Sigmoid colon (tissue), 4 donors: ENCODE data around the gene PTGDR2.

Experiments used
- CTCF ChIP-seq, 4 experiments: fragments of 450-650 bp in 3 of 4; fragments of 200-600 bp in 1 of 4; IDR thresholded peaks; one replicate each; pipeline ENCODE4 v1.5.1; 2016 to 2019; ENCODE audit warnings: antibody characterized with exemption in 4 of 4, mild to moderate bottlenecking in 3 of 4, moderate library complexity in 2 of 4
- POLR2A ChIP-seq, 2 donors: fragments of 450-650 bp; IDR thresholded peaks; one replicate each; pipeline ENCODE4 v1.6.1; 2016; ENCODE audit warnings: antibody characterized with exemption in 2 of 2, mild to moderate bottlenecking in 2 of 2, moderate library complexity in 2 of 2
- POLR2AphosphoS5 ChIP-seq, 4 donors: sonication (generic); formaldehyde crosslinking; IDR thresholded peaks; one replicate each; pipeline ENCODE4 v1.6.1; 2017; ENCODE audit warnings: antibody characterized with exemption in 4 of 4

DNA sequence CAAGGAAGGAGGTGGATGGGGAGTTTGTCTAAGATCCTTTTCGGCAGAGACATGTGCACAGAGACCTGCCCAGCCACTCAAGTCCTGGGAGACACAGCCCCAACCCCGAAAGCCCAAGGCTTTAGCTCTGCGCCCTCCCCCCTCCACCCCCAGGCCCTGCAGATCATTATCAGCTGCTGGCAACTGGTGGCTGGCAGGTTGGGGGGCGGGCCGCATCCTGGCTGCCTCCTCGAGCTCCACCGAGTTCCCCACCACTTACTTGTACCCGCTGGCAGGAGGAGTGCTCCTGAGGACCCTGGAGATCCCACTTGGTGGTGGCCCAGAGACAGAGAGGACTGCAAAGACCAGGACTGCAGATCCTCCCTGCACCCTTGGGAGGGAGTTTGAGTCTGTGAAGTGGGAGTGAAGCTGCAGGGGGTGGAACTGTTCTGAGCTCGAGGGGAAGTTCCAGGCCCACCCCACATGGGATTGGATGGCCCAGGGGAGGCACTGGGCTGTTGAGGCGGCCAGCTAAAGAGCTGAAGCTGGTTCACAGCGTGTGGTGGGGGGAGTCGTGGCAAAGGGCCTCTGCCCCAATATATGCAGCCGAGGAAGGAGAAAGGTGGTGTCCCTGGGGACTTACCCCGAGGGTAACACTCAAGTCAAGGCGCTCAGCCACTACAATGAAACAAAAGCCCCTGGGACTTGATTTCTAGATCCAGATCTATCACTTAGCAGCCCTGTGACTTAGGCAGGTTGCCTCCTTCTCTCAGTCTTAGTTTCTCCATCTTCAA lies 33.7 kb downstream of the PTGDR2 start:
- no peak for TF ChIP-seq CTCF (IDR thresholded peaks at IDR 0.05)
- TF ChIP-seq POLR2AphosphoS5 (IDR thresholded peaks at IDR 0.05), result no peak
- no peak for TF ChIP-seq POLR2A (IDR thresholded peaks at IDR 0.05)
